Cardiac fibroblast (primary cell): ENCODE data around the gene TCOF1.
A peak's percentile ranks its signal among the peaks of the same experiment; 100 is the strongest.

ENCODE experiments used
- DNase-seq, 2 donors: peaks; one replicate each; pipeline versions ENCODE4 v3.0.0 to v3.0.0-alpha.2; 2010; ENCODE audit warnings: low read depth in 2 of 2
- H3K4me3 ChIP-seq, 2 donors: replicated peaks in 1 of 2; 1 replicate in 1 of 2; 2 replicates in 1 of 2; pipeline ENCODE4 v1.5.1; 2011; ENCODE audit warnings: low read depth in 2 of 2, low read length in 2 of 2, mild to moderate bottlenecking in 2 of 2, moderate library complexity in 1 of 2
- CTCF ChIP-seq: IDR thresholded peaks from one replicate; pipeline ENCODE4 v1.5.1; 2011; ENCODE audit warnings: low read depth, mild to moderate bottlenecking, low read length, inconsistent platforms

TCOF1 gene

GRCh38 chr5:150318613-150319483 is 38.6 kb upstream of the TCOF1 start:
- DNase-seq = no peak
- no peak for TF ChIP-seq CTCF
- no peak overlapping the region for H3K4me3 ChIP-seq

GRCh38 chr5:150319484-150319790 is 38.1 kb upstream of the TCOF1 start:
- TF ChIP-seq CTCF = no peak
- no peak overlapping the region for H3K4me3 ChIP-seq
- no peak for DNase-seq

GRCh38 chr5:150320044-150320613 is 37.4 kb upstream of the TCOF1 start:
- H3K4me3 ChIP-seq = no peak overlapping the region
- TF ChIP-seq CTCF = no peak
- peak; percentile 82 to 88 for DNase-seq

- no peak for DNase-seq
- no peak overlapping the region for H3K4me3 ChIP-seq
- no peak for TF ChIP-seq CTCF
Measured at GRCh38 chr5:150321211-150321610, 36.3 kb upstream of the TCOF1 start.

- TF ChIP-seq CTCF = no peak
- H3K4me3 ChIP-seq = no peak overlapping the region
- peak in 1 of 2 donors; percentile 34 for DNase-seq
Measured at GRCh38 chr5:150321784-150322183, 35.7 kb upstream of the TCOF1 start.

- TF ChIP-seq CTCF = no peak
- no peak overlapping the region for H3K4me3 ChIP-seq
- DNase-seq = peak in 1 of 2 donors; percentile 71
Measured at GRCh38 chr5:150322202-150322601, 35.3 kb upstream of the TCOF1 start.
